22Rv1 (cell line): Measurements from ENCODE around the gene RANBP17.

Experiments used
- ZFX ChIP-seq: fragments of 450-650 bp; IDR thresholded peaks from 2 replicates; pipeline ENCODE4 v1.6.1; 2017; ENCODE audit warnings: antibody characterized with exemption, borderline replicate concordance
- TF ChIP-seq, protein P1 (sequence below): fragments of 450-650 bp; IDR thresholded peaks from 2 replicates; pipeline ENCODE4 v1.5.1; 2017; ENCODE audit warnings: mild to moderate bottlenecking

DNA sequence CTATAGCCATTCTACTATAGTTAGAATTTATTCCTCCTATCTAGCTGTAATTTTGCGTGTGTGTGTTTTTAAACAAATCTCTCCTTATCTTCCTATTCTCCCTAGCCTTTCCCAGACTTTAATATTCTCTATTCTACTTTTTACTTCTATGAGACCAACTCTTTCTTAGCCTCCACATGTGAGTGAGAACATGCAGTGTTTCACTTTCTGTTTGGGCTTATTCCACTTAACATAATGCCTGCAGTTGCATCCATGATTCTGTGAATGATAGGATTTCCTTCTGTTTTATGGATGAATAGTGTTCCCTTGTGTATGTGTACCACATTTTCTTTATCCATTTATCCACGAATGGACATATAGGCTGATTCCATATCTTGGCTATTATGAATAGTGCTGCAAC, 254.9 kb downstream of the RANBP17 start:
- TF ChIP-seq, protein P1, sequence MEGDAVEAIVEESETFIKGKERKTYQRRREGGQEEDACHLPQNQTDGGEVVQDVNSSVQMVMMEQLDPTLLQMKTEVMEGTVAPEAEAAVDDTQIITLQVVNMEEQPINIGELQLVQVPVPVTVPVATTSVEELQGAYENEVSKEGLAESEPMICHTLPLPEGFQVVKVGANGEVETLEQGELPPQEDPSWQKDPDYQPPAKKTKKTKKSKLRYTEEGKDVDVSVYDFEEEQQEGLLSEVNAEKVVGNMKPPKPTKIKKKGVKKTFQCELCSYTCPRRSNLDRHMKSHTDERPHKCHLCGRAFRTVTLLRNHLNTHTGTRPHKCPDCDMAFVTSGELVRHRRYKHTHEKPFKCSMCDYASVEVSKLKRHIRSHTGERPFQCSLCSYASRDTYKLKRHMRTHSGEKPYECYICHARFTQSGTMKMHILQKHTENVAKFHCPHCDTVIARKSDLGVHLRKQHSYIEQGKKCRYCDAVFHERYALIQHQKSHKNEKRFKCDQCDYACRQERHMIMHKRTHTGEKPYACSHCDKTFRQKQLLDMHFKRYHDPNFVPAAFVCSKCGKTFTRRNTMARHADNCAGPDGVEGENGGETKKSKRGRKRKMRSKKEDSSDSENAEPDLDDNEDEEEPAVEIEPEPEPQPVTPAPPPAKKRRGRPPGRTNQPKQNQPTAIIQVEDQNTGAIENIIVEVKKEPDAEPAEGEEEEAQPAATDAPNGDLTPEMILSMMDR: no peak
- TF ChIP-seq ZFX: no peak
